NCI-H510A (cell line): ENCODE measurements around the gene LRRC8C.

ENCODE experiments used
- DNase-seq: peaks from one replicate; lab custom pipeline; 2025; lab: John Stamatoyannopoulos, UW

Gene LRRC8C

GRCh38 chr1:89633800-89634625 lies 1.1 kb downstream of the LRRC8C start:
- peak; percentile 18 for DNase-seq

- DNase-seq: peak; percentile 2
These were observed 3.2 kb downstream of the LRRC8C start for GRCh38 chr1:89635825-89636815.

GRCh38 chr1:89637496-89637895 lies 4.6 kb downstream of the LRRC8C start:
- DNase-seq: no peak

- no peak for DNase-seq
These were observed 7.5 kb downstream of the LRRC8C start for GRCh38 chr1:89640440-89640839.

- DNase-seq: no peak
These were observed 8.9 kb downstream of the LRRC8C start for GRCh38 chr1:89641781-89642180.

GRCh38 chr1:89643577-89643976 lies 10.7 kb downstream of the LRRC8C start:
- DNase-seq: no peak

- no peak for DNase-seq
These were observed 11.3 kb downstream of the LRRC8C start for GRCh38 chr1:89644119-89644814.

GRCh38 chr1:89646259-89646658 lies 13.3 kb downstream of the LRRC8C start:
- no peak for DNase-seq

GRCh38 chr1:89649783-89650182 lies 16.9 kb downstream of the LRRC8C start:
- no peak for DNase-seq

GRCh38 chr1:89652373-89652772 lies 19.5 kb downstream of the LRRC8C start:
- no peak for DNase-seq

GRCh38 chr1:89657886-89658285 lies 25.0 kb downstream of the LRRC8C start:
- no peak for DNase-seq

- DNase-seq: no peak
These were observed 26.6 kb downstream of the LRRC8C start for GRCh38 chr1:89659322-89660081.

- no peak for DNase-seq
These were observed 27.5 kb downstream of the LRRC8C start for GRCh38 chr1:89660224-89661061.

- DNase-seq: no peak
These were observed 33.0 kb downstream of the LRRC8C start for GRCh38 chr1:89665941-89666340.

- DNase-seq: no peak
These were observed 33.7 kb downstream of the LRRC8C start for GRCh38 chr1:89666640-89667039.

GRCh38 chr1:89667691-89668090 lies 34.8 kb downstream of the LRRC8C start:
- DNase-seq: no peak

- DNase-seq: no peak
These were observed 36.0 kb downstream of the LRRC8C start for GRCh38 chr1:89668961-89669360.

GRCh38 chr1:89669441-89669840 lies 36.5 kb downstream of the LRRC8C start:
- no peak for DNase-seq

- no peak for DNase-seq
These were observed 37.2 kb downstream of the LRRC8C start for GRCh38 chr1:89670163-89670562.

GRCh38 chr1:89670711-89671110 lies 37.8 kb downstream of the LRRC8C start:
- no peak for DNase-seq
